Measurements from ENCODE around the gene KRTAP12-2.
"Not testable (repeated sequence)": the region's sequence is repeated elsewhere in the genome, so short reads cannot be mapped to it uniquely, and the experiment has no call there.

Gene KRTAP12-2

GRCh38 chr21:44640761-44641160 is 26.0 kb downstream of the KRTAP12-2 start:
- no peaks in the 10 kb centered on the region for H3K27me3 ChIP-seq (ENCODE audit: insufficient read depth, low read length)
- no peak overlapping the region for H4K91ac ChIP-seq (ENCODE audit: low read depth, low read length)
- no peaks in the 10 kb centered on the region for H3K9me3 ChIP-seq (ENCODE audit: insufficient read depth, low read depth, low read length)
- no peaks in the 10 kb centered on the region for H3K79me2 ChIP-seq (ENCODE audit: control insufficient read depth, insufficient read depth, low read length, poor library complexity)
- H3K27ac ChIP-seq (ENCODE audit: low read depth, low read length): no peak overlapping the region
- no peak overlapping the region for H3K4me3 ChIP-seq (ENCODE audit: low read depth, low read length)
- no peak overlapping the region for H3K23ac ChIP-seq (ENCODE audit: low read length)
- H3K36me3 ChIP-seq (ENCODE audit: control insufficient read depth in 1 of 2, insufficient read depth in 2 of 2, low read length in 2 of 2): no peaks in the 10 kb centered on the region
- no peak for DNase-seq
- H2AK5ac ChIP-seq (ENCODE audit: low read length): no peak overlapping the region
- no peaks in the 10 kb centered on the region for H3K79me1 ChIP-seq (ENCODE audit: low read length)
- no peak overlapping the region for H3K14ac ChIP-seq (ENCODE audit: low read length)
- no peak overlapping the region for H2BK5ac ChIP-seq (ENCODE audit: low read depth, low read length, poor library complexity)
- WGBS (ENCODE audit: extremely low coverage, insufficient coverage, insufficient read length): no CpG with 5 or more reads among the region's 5 CpGs
- H2BK120ac ChIP-seq (ENCODE audit: insufficient read depth, low read length, poor library complexity): no peak overlapping the region
- H2BK12ac ChIP-seq (ENCODE audit: low read length): no peak overlapping the region
- no peak overlapping the region for H3K4me2 ChIP-seq (ENCODE audit: low read length)
- H4K12ac ChIP-seq (ENCODE audit: low read depth, low read length): no peak overlapping the region
- no peak overlapping the region for H3K4ac ChIP-seq (ENCODE audit: low read depth, low read length)
- H2AFZ ChIP-seq (ENCODE audit: insufficient read depth, low read length, poor library complexity): no peak overlapping the region
- no peak overlapping the region for H3K9ac ChIP-seq (ENCODE audit: low read length)
- H3K4me1 ChIP-seq (ENCODE audit: control insufficient read depth in 1 of 2, insufficient read depth in 2 of 2, low read length in 2 of 2): no peaks in the 10 kb centered on the region
- H3K18ac ChIP-seq (ENCODE audit: low read length): no peak overlapping the region
- H4K8ac ChIP-seq (ENCODE audit: low read depth, low read length): no peak overlapping the region

- Histone ChIP-seq H3K14ac (ENCODE audit: low read length) (no peak overlapping the region), H3K4ac (ENCODE audit: low read depth, low read length) (no peak overlapping the region), H2BK5ac (ENCODE audit: low read depth, low read length, poor library complexity) (no peak overlapping the region), H2BK120ac (ENCODE audit: insufficient read depth, low read length, poor library complexity) (no peak overlapping the region), H3K9ac (ENCODE audit: low read length) (no peak overlapping the region), H3K27ac (ENCODE audit: low read depth, low read length) (no peak overlapping the region), H3K23ac (ENCODE audit: low read length) (no peak overlapping the region), H2AFZ (ENCODE audit: insufficient read depth, low read length, poor library complexity) (no peak overlapping the region), H3K9me3 (ENCODE audit: insufficient read depth, low read depth, low read length) (no peaks in the 10 kb centered on the region), H4K8ac (ENCODE audit: low read depth, low read length) (no peak overlapping the region), H4K91ac (ENCODE audit: low read depth, low read length) (no peak overlapping the region), H3K18ac (ENCODE audit: low read length) (no peak overlapping the region), H3K4me1 (ENCODE audit: control insufficient read depth in 1 of 2, insufficient read depth in 2 of 2, low read length in 2 of 2) (no peaks in the 10 kb centered on the region), H3K27me3 (ENCODE audit: insufficient read depth, low read length) (no peaks in the 10 kb centered on the region), H3K79me1 (ENCODE audit: low read length) (no peaks in the 10 kb centered on the region), H3K4me3 (ENCODE audit: low read depth, low read length) (no peak overlapping the region), H3K36me3 (ENCODE audit: control insufficient read depth in 1 of 2, insufficient read depth in 2 of 2, low read length in 2 of 2) (no peaks in the 10 kb centered on the region), H2AK5ac (ENCODE audit: low read length) (no peak overlapping the region), H2BK12ac (ENCODE audit: low read length) (no peak overlapping the region), H4K12ac (ENCODE audit: low read depth, low read length) (no peak overlapping the region), H3K79me2 (ENCODE audit: control insufficient read depth, insufficient read depth, low read length, poor library complexity) (no peaks in the 10 kb centered on the region), H3K4me2 (ENCODE audit: low read length) (no peak overlapping the region)
- DNase-seq: no peak
- no CpG with 5 or more reads among the region's 12 CpGs for WGBS (ENCODE audit: extremely low coverage, insufficient coverage, insufficient read length)
Observed at GRCh38 chr21:44639331-44639655, 27.4 kb downstream of the KRTAP12-2 start.

- H4K8ac ChIP-seq (ENCODE audit: low read depth, low read length): not testable (repeated sequence)
- no CpG with 5 or more reads among the region's 21 CpGs for WGBS (ENCODE audit: extremely low coverage, insufficient coverage, insufficient read length)
Observed at GRCh38 chr21:44638506-44639330, 28.0 kb downstream of the KRTAP12-2 start.

GRCh38 chr21:44637851-44638348 is 28.8 kb downstream of the KRTAP12-2 start:
- not testable (repeated sequence) for H4K12ac ChIP-seq (ENCODE audit: low read depth, low read length); H3K79me1 ChIP-seq (ENCODE audit: low read length); H3K36me3 ChIP-seq (ENCODE audit: control insufficient read depth in 1 of 2, insufficient read depth in 2 of 2, low read length in 2 of 2); H2BK12ac ChIP-seq (ENCODE audit: low read length); H3K4ac ChIP-seq (ENCODE audit: low read depth, low read length); H3K23ac ChIP-seq (ENCODE audit: low read length); H2BK120ac ChIP-seq (ENCODE audit: insufficient read depth, low read length, poor library complexity); H3K79me2 ChIP-seq (ENCODE audit: control insufficient read depth, insufficient read depth, low read length, poor library complexity); H3K27ac ChIP-seq (ENCODE audit: low read depth, low read length); H4K91ac ChIP-seq (ENCODE audit: low read depth, low read length); H3K4me2 ChIP-seq (ENCODE audit: low read length); H3K9ac ChIP-seq (ENCODE audit: low read length); H3K4me3 ChIP-seq (ENCODE audit: low read depth, low read length); H2BK5ac ChIP-seq (ENCODE audit: low read depth, low read length, poor library complexity); H2AK5ac ChIP-seq (ENCODE audit: low read length); H4K8ac ChIP-seq (ENCODE audit: low read depth, low read length); DNase-seq; H2AFZ ChIP-seq (ENCODE audit: insufficient read depth, low read length, poor library complexity); H3K27me3 ChIP-seq (ENCODE audit: insufficient read depth, low read length); H3K4me1 ChIP-seq (ENCODE audit: control insufficient read depth in 1 of 2, insufficient read depth in 2 of 2, low read length in 2 of 2); H3K18ac ChIP-seq (ENCODE audit: low read length); H3K9me3 ChIP-seq (ENCODE audit: insufficient read depth, low read depth, low read length); H3K14ac ChIP-seq (ENCODE audit: low read length)
- WGBS (ENCODE audit: extremely low coverage, insufficient coverage, insufficient read length): no CpG with 5 or more reads among the region's 12 CpGs

More at GRCh38 chr21:44638506-44639330, 28.0 kb downstream of the KRTAP12-2 start:
- H3K9me3 ChIP-seq (ENCODE audit: insufficient read depth, low read depth, low read length); DNase-seq; H3K4ac ChIP-seq (ENCODE audit: low read depth, low read length); H3K4me3 ChIP-seq (ENCODE audit: low read depth, low read length); H2AK5ac ChIP-seq (ENCODE audit: low read length); H2AFZ ChIP-seq (ENCODE audit: insufficient read depth, low read length, poor library complexity); H4K12ac ChIP-seq (ENCODE audit: low read depth, low read length); H3K4me2 ChIP-seq (ENCODE audit: low read length); H3K27me3 ChIP-seq (ENCODE audit: insufficient read depth, low read length); H4K91ac ChIP-seq (ENCODE audit: low read depth, low read length); H3K79me1 ChIP-seq (ENCODE audit: low read length); H3K27ac ChIP-seq (ENCODE audit: low read depth, low read length); H3K36me3 ChIP-seq (ENCODE audit: control insufficient read depth in 1 of 2, insufficient read depth in 2 of 2, low read length in 2 of 2); H2BK120ac ChIP-seq (ENCODE audit: insufficient read depth, low read length, poor library complexity); H2BK5ac ChIP-seq (ENCODE audit: low read depth, low read length, poor library complexity); H3K23ac ChIP-seq (ENCODE audit: low read length); H2BK12ac ChIP-seq (ENCODE audit: low read length); H3K9ac ChIP-seq (ENCODE audit: low read length); H3K79me2 ChIP-seq (ENCODE audit: control insufficient read depth, insufficient read depth, low read length, poor library complexity); H3K4me1 ChIP-seq (ENCODE audit: control insufficient read depth in 1 of 2, insufficient read depth in 2 of 2, low read length in 2 of 2); H3K18ac ChIP-seq (ENCODE audit: low read length); H3K14ac ChIP-seq (ENCODE audit: low read length): not testable (repeated sequence)

All from trophoblast cell (in vitro differentiated cells and primary cell).